ENCODE measurements around the gene CYP26B1. TPM values are rescaled to one million over a fixed set of nuclear protein-coding genes. Genes with fewer than 3 reads are reported as not detected.
"Not testable (repeated sequence)": the region's sequence is repeated elsewhere in the genome, so short reads cannot be mapped to it uniquely, and the experiment has no call there.

CYP26B1 gene
- total and polyA plus RNA-seq, 4 donors: 1.4 to 12.9 (median 5.4) TPM

GRCh38 chr2:72089537-72089936 is 58.1 kb downstream of the CYP26B1 start:
- 80 to 85% methylated on average over 13 of the region's 13 CpGs for WGBS, 2 donors

GRCh38 chr2:72089028-72089427 is 58.6 kb downstream of the CYP26B1 start:
- ATAC-seq (ENCODE audit: low FRiP score) (no peak), DNase-seq (no peak)
- no peak overlapping the region for H3K4me3 ChIP-seq (ENCODE audit: low read length in 2 of 2)
- H3K9me3 ChIP-seq (ENCODE audit: control insufficient read depth, low read length): no peaks in the 10 kb centered on the region
- H3K4me1 ChIP-seq (ENCODE audit: control insufficient read depth in 1 of 2, insufficient read depth in 2 of 2, low read length in 2 of 2): no peaks in the 10 kb centered on the region
- intact Hi-C loops (cut with DNase I): no loop called here
- H3K27me3 ChIP-seq (ENCODE audit: control insufficient read depth in 1 of 2, insufficient read depth in 2 of 2, low read length in 1 of 2): no peaks in the 10 kb centered on the region
- 83 to 95% methylated on average over 4 of the region's 4 CpGs for WGBS, 2 donors
- no peaks in the 10 kb centered on the region for H3K36me3 ChIP-seq (ENCODE audit: control insufficient read depth in 1 of 2, insufficient read depth in 2 of 2, low read length in 1 of 2)
- no peak overlapping the region for H3K27ac ChIP-seq (ENCODE audit: low read depth in 1 of 2, low read length in 2 of 2)

More at GRCh38 chr2:72089537-72089936, 58.1 kb downstream of the CYP26B1 start:
- Histone ChIP-seq H3K36me3 (ENCODE audit: control insufficient read depth in 1 of 2, insufficient read depth in 2 of 2, low read length in 1 of 2) (no peaks in the 10 kb centered on the region), H3K4me3 (ENCODE audit: low read length in 2 of 2) (no peak overlapping the region), H3K9me3 (ENCODE audit: control insufficient read depth, low read length) (no peaks in the 10 kb centered on the region), H3K4me1 (ENCODE audit: control insufficient read depth in 1 of 2, insufficient read depth in 2 of 2, low read length in 2 of 2) (no peaks in the 10 kb centered on the region), H3K27ac (ENCODE audit: low read depth in 1 of 2, low read length in 2 of 2) (no peak overlapping the region), H3K27me3 (ENCODE audit: control insufficient read depth in 1 of 2, insufficient read depth in 2 of 2, low read length in 1 of 2) (no peaks in the 10 kb centered on the region)
- DNase-seq: no peak
- intact Hi-C loops (cut with DNase I): no loop called here
- ATAC-seq (ENCODE audit: low FRiP score): no peak

GRCh38 chr2:72086871-72087633 is 60.6 kb downstream of the CYP26B1 start:
- DNase-seq; H3K27ac ChIP-seq (ENCODE audit: low read depth in 1 of 2, low read length in 2 of 2); H3K27me3 ChIP-seq (ENCODE audit: control insufficient read depth in 1 of 2, insufficient read depth in 2 of 2, low read length in 1 of 2); H3K4me3 ChIP-seq (ENCODE audit: low read length in 2 of 2); ATAC-seq (ENCODE audit: low FRiP score); H3K9me3 ChIP-seq (ENCODE audit: control insufficient read depth, low read length); H3K36me3 ChIP-seq (ENCODE audit: control insufficient read depth in 1 of 2, insufficient read depth in 2 of 2, low read length in 1 of 2); H3K4me1 ChIP-seq (ENCODE audit: control insufficient read depth in 1 of 2, insufficient read depth in 2 of 2, low read length in 2 of 2); intact Hi-C loops (cut with DNase I): not testable (repeated sequence)
- WGBS, 2 donors: 83 to 87% methylated on average over 24 to 41 of the region's 41 CpGs

- intact Hi-C loops (cut with DNase I): no loop called here
- H3K9me3 ChIP-seq (ENCODE audit: control insufficient read depth, low read length): no peaks in the 10 kb centered on the region
- H3K4me3 ChIP-seq (ENCODE audit: low read length in 2 of 2): no peak overlapping the region
- H3K27ac ChIP-seq (ENCODE audit: low read depth in 1 of 2, low read length in 2 of 2): no peak overlapping the region
- WGBS, 2 donors: 88 to 94% methylated on average over 2 of the region's 2 CpGs
- no peak for DNase-seq
- H3K27me3 ChIP-seq (ENCODE audit: control insufficient read depth in 1 of 2, insufficient read depth in 2 of 2, low read length in 1 of 2): no peaks in the 10 kb centered on the region
- no peak for ATAC-seq (ENCODE audit: low FRiP score)
- H3K4me1 ChIP-seq (ENCODE audit: control insufficient read depth in 1 of 2, insufficient read depth in 2 of 2, low read length in 2 of 2): no peaks in the 10 kb centered on the region
- no peaks in the 10 kb centered on the region for H3K36me3 ChIP-seq (ENCODE audit: control insufficient read depth in 1 of 2, insufficient read depth in 2 of 2, low read length in 1 of 2)
These were observed 62.1 kb downstream of the CYP26B1 start for GRCh38 chr2:72085513-72085912.

GRCh38 chr2:72085036-72085435 is 62.6 kb downstream of the CYP26B1 start:
- Histone ChIP-seq H3K27me3 (ENCODE audit: control insufficient read depth in 1 of 2, insufficient read depth in 2 of 2, low read length in 1 of 2) (no peaks in the 10 kb centered on the region), H3K4me3 (ENCODE audit: low read length in 2 of 2) (no peak overlapping the region), H3K4me1 (ENCODE audit: control insufficient read depth in 1 of 2, insufficient read depth in 2 of 2, low read length in 2 of 2) (no peaks in the 10 kb centered on the region), H3K9me3 (ENCODE audit: control insufficient read depth, low read length) (no peaks in the 10 kb centered on the region), H3K36me3 (ENCODE audit: control insufficient read depth in 1 of 2, insufficient read depth in 2 of 2, low read length in 1 of 2) (no peaks in the 10 kb centered on the region), H3K27ac (ENCODE audit: low read depth in 1 of 2, low read length in 2 of 2) (no peak overlapping the region)
- no peak for ATAC-seq (ENCODE audit: low FRiP score)
- WGBS, 2 donors: 94 to 96% methylated on average over 10 of the region's 10 CpGs
- no peak for DNase-seq
- intact Hi-C loops (cut with DNase I): no loop called here

- H3K9me3 ChIP-seq (ENCODE audit: control insufficient read depth, low read length): no peaks in the 10 kb centered on the region
- H3K4me1 ChIP-seq (ENCODE audit: control insufficient read depth in 1 of 2, insufficient read depth in 2 of 2, low read length in 2 of 2): no peaks in the 10 kb centered on the region
- ATAC-seq (ENCODE audit: low FRiP score) (no peak), DNase-seq (no peak)
- H3K4me3 ChIP-seq (ENCODE audit: low read length in 2 of 2): no peak overlapping the region
- no peaks in the 10 kb centered on the region for H3K36me3 ChIP-seq (ENCODE audit: control insufficient read depth in 1 of 2, insufficient read depth in 2 of 2, low read length in 1 of 2)
- H3K27me3 ChIP-seq (ENCODE audit: control insufficient read depth in 1 of 2, insufficient read depth in 2 of 2, low read length in 1 of 2): no peaks in the 10 kb centered on the region
- WGBS, 2 donors: 70 to 83% methylated on average over 6 of the region's 6 CpGs
- no peak overlapping the region for H3K27ac ChIP-seq (ENCODE audit: low read depth in 1 of 2, low read length in 2 of 2)
- intact Hi-C loops (cut with DNase I): no loop called here
These were observed 63.1 kb downstream of the CYP26B1 start for GRCh38 chr2:72084584-72084976.

- H3K27ac ChIP-seq (ENCODE audit: low read depth in 1 of 2, low read length in 2 of 2): no peak overlapping the region
- intact Hi-C loops (cut with DNase I): no loop called here
These were observed 63.7 kb downstream of the CYP26B1 start for GRCh38 chr2:72083751-72084583.

GRCh38 chr2:72082887-72083286 is 64.8 kb downstream of the CYP26B1 start:
- H3K4me3 ChIP-seq (ENCODE audit: low read length in 2 of 2): no peak overlapping the region
- no peaks in the 10 kb centered on the region for H3K9me3 ChIP-seq (ENCODE audit: control insufficient read depth, low read length)
- WGBS, 2 donors: 93 to 95% methylated on average over 17 of the region's 17 CpGs
- no peaks in the 10 kb centered on the region for H3K4me1 ChIP-seq (ENCODE audit: control insufficient read depth in 1 of 2, insufficient read depth in 2 of 2, low read length in 2 of 2)
- intact Hi-C loops (cut with DNase I): no loop called here
- ATAC-seq (ENCODE audit: low FRiP score) (no peak), DNase-seq (no peak)
- no peak overlapping the region for H3K27ac ChIP-seq (ENCODE audit: low read depth in 1 of 2, low read length in 2 of 2)
- no peaks in the 10 kb centered on the region for H3K36me3 ChIP-seq (ENCODE audit: control insufficient read depth in 1 of 2, insufficient read depth in 2 of 2, low read length in 1 of 2)
- no peaks in the 10 kb centered on the region for H3K27me3 ChIP-seq (ENCODE audit: control insufficient read depth in 1 of 2, insufficient read depth in 2 of 2, low read length in 1 of 2)

More at GRCh38 chr2:72083751-72084583, 63.7 kb downstream of the CYP26B1 start:
- no peaks in the 10 kb centered on the region for H3K4me1 ChIP-seq (ENCODE audit: control insufficient read depth in 1 of 2, insufficient read depth in 2 of 2, low read length in 2 of 2)
- no peaks in the 10 kb centered on the region for H3K36me3 ChIP-seq (ENCODE audit: control insufficient read depth in 1 of 2, insufficient read depth in 2 of 2, low read length in 1 of 2)
- no peaks in the 10 kb centered on the region for H3K9me3 ChIP-seq (ENCODE audit: control insufficient read depth, low read length)
- WGBS, 2 donors: 70 to 75% methylated on average over 24 of the region's 24 CpGs
- ATAC-seq (ENCODE audit: low FRiP score) (no peak), DNase-seq (no peak)
- no peak overlapping the region for H3K4me3 ChIP-seq (ENCODE audit: low read length in 2 of 2)
- H3K27me3 ChIP-seq (ENCODE audit: control insufficient read depth in 1 of 2, insufficient read depth in 2 of 2, low read length in 1 of 2): no peaks in the 10 kb centered on the region

Data from aorta (tissue), 5 donors.